GM23338 (cell line): Measurements from ENCODE around the gene PNMA1. TPM values are rescaled to one million over a fixed set of nuclear protein-coding genes. Genes with fewer than 3 reads are reported as not detected.

Experiments
- ATAC-seq: fragments of 200-7000 bp; cut with Tn5 transposase; 3 replicates; pipeline ENCODE4 v1.9.1; 2020
- DNase-seq: peaks from one replicate; pipeline ENCODE4 v3.0.0-alpha.2; 2015; ENCODE audit warnings: low spot score
- H2AFZ ChIP-seq: fragments of 200-600 bp; sonication (generic); 2 replicates; pipeline ENCODE4 v1.8.0; 2016; ENCODE audit warnings: antibody characterized with exemption, mild to moderate bottlenecking, moderate library complexity
- H3F3A ChIP-seq: fragments of 200-600 bp; sonication (generic); replicated peaks from 2 replicates; pipeline ENCODE4 v1.8.0; 2017; ENCODE audit warnings: antibody characterized with exemption, mixed run types, low read depth
- H3K27ac ChIP-seq: fragments of 200-600 bp; sonication (generic); 2 replicates; pipeline ENCODE4 v1.6.1; 2016; ENCODE audit warnings: low read depth
- H3K27me3 ChIP-seq: fragments of 200-600 bp; sonication (generic); 2 replicates; pipeline ENCODE4 v1.8.0; 2016; ENCODE audit warnings: mild to moderate bottlenecking, mixed run types, moderate library complexity; ENCODE audit not compliant: insufficient read depth
- H3K36me3 ChIP-seq: fragments of 200-600 bp; sonication (generic); 2 replicates; pipeline ENCODE4 v1.8.0; 2016; ENCODE audit warnings: mild to moderate bottlenecking; ENCODE audit not compliant: insufficient read depth
- H3K4me1 ChIP-seq: fragments of 200-600 bp; sonication (generic); 2 replicates; pipeline ENCODE4 v1.8.0; 2016; ENCODE audit warnings: mild to moderate bottlenecking, moderate library complexity; ENCODE audit not compliant: insufficient read depth
- H3K4me2 ChIP-seq: fragments of 200-600 bp; sonication (generic); 2 replicates; pipeline ENCODE4 v1.7.1; 2017; ENCODE audit warnings: mixed run types
- H3K4me3 ChIP-seq: fragments of 200-600 bp; sonication (generic); 2 replicates; pipeline ENCODE4 v1.6.1; 2016; ENCODE audit warnings: mixed run types
- H3K79me2 ChIP-seq: fragments of 200-600 bp; sonication (generic); replicated peaks from 2 replicates; pipeline ENCODE4 v1.8.0; 2017; ENCODE audit warnings: mild to moderate bottlenecking; ENCODE audit not compliant: insufficient read depth
- H3K9me2 ChIP-seq: fragments of 200-600 bp; sonication (generic); 2 replicates; pipeline ENCODE4 v1.8.0; 2017; ENCODE audit not compliant: insufficient read depth
- H4K20me1 ChIP-seq: fragments of 200-600 bp; sonication (generic); replicated peaks from 2 replicates; pipeline ENCODE4 v1.8.0; 2017; ENCODE audit warnings: mild to moderate bottlenecking; ENCODE audit not compliant: insufficient read depth
- H3K27ac Mint-ChIP-seq: 2 replicates; pipeline ENCODE4 v1.8.0; 2020; ENCODE audit warnings: inconsistent platforms, mild to moderate bottlenecking, moderate library complexity, mixed read lengths
- H3K27me3 Mint-ChIP-seq: 3 replicates; pipeline ENCODE4 v1.8.0; 2022; ENCODE audit warnings: low read depth, mild to moderate bottlenecking, moderate library complexity, mixed read lengths, inconsistent platforms; ENCODE audit not compliant: insufficient read depth, poor library complexity
- H3K36me3 Mint-ChIP-seq: 3 replicates; pipeline ENCODE4 v1.8.0; 2021; ENCODE audit warnings: low read depth, mild to moderate bottlenecking, inconsistent platforms, moderate library complexity, mixed read lengths
- H3K4me1 Mint-ChIP-seq: 3 replicates; pipeline ENCODE4 v1.8.0; 2020; ENCODE audit warnings: mild to moderate bottlenecking, inconsistent platforms, mixed read lengths
- H3K4me3 Mint-ChIP-seq: 3 replicates; pipeline ENCODE4 v1.8.0; 2021; ENCODE audit warnings: moderate library complexity, mild to moderate bottlenecking, inconsistent platforms, mixed read lengths
- H3K9me3 Mint-ChIP-seq: 3 replicates; pipeline ENCODE4 v1.8.0; 2020; ENCODE audit warnings: moderate library complexity, mild to moderate bottlenecking, inconsistent platforms, mixed read lengths
- EZH2 ChIP-seq: fragments of 200-600 bp; sonication (generic); IDR thresholded peaks from one replicate; pipeline ENCODE4 v1.8.0; 2017; ENCODE audit warnings: antibody characterized with exemption, mild to moderate bottlenecking, low read depth; ENCODE audit not compliant: unreplicated experiment
- EZH2phosphoT487 ChIP-seq: fragments of 200-600 bp; sonication (generic); IDR thresholded peaks from one replicate; pipeline ENCODE4 v1.8.1; 2018; ENCODE audit warnings: antibody characterized with exemption; ENCODE audit not compliant: unreplicated experiment
- JUNB ChIP-seq: IDR thresholded peaks from one replicate; pipeline ENCODE4 v1.6.1; 2016; ENCODE audit warnings: antibody characterized with exemption; ENCODE audit not compliant: unreplicated experiment
- POLR2AphosphoS5 ChIP-seq: IDR thresholded peaks from 2 replicates; pipeline ENCODE4 v1.6.1; 2016; ENCODE audit warnings: antibody characterized with exemption, low read depth
- STAT1 ChIP-seq: IDR thresholded peaks from one replicate; pipeline ENCODE4 v1.6.1; 2016; ENCODE audit warnings: antibody characterized with exemption; ENCODE audit not compliant: unreplicated experiment
- ZNF114 ChIP-seq: fragments of 250-450 bp; sonication (Bioruptor Pico); IDR thresholded peaks from 2 replicates; pipeline ENCODE4 v1.5.0; 2020; ENCODE audit warnings: mild to moderate bottlenecking, moderate library complexity
- ZNF331 ChIP-seq: fragments of 250-450 bp; sonication (Bioruptor Pico); IDR thresholded peaks from 2 replicates; pipeline ENCODE4 v1.5.0; 2020; ENCODE audit warnings: low read depth, mild to moderate bottlenecking, moderate library complexity
- polyA plus RNA-seq: library from polyadenylated mRNA; unstranded; fragments of >200 nt; fragmentation: Nextera tagmentation; extraction: Ambion mirVana; gene quantifications from 2 replicates; pipeline ENCODE4 v1.2.1, GENCODE V29; 2016
- total RNA-seq: library from RNA; depleted of rRNA; stranded (reverse); fragments of >200 nt; shearing (Covaris generic); gene quantifications from 2 replicates; pipeline ENCODE4 v1.2.3, GENCODE V29; 2014
- TF ChIP-seq, protein P1 (sequence below): fragments of 250-450 bp; sonication (Bioruptor Pico); IDR thresholded peaks from 2 replicates; pipeline ENCODE4 v1.5.0; 2020; ENCODE audit warnings: mild to moderate bottlenecking, moderate library complexity
- TF ChIP-seq, protein P2 (sequence below): IDR thresholded peaks from 2 replicates; pipeline ENCODE4 v1.6.1; 2016; ENCODE audit warnings: antibody characterized with exemption
- TF ChIP-seq, protein P3 (sequence below), 2 experiments: fragments of 200-600 bp in 1 of 2; sonication (generic) in 1 of 2; conservative IDR thresholded peaks; 2 replicates each; pipeline versions ENCODE4 v1.5.1 to v1.6.1; 2016 to 2017; ENCODE audit warnings: antibody characterized with exemption in 2 of 2, low read depth in 2 of 2, mild to moderate bottlenecking in 2 of 2, moderate library complexity in 1 of 2
- TF ChIP-seq, protein P4 (sequence below): IDR thresholded peaks from one replicate; pipeline ENCODE4 v1.6.1; 2018; ENCODE audit warnings: antibody characterized with exemption; ENCODE audit not compliant: unreplicated experiment

The PNMA1 gene
- total and polyA plus RNA-seq, 2 experiments from 2014 or later, result 18.2 to 32.9 TPM

- TF ChIP-seq, protein P1, sequence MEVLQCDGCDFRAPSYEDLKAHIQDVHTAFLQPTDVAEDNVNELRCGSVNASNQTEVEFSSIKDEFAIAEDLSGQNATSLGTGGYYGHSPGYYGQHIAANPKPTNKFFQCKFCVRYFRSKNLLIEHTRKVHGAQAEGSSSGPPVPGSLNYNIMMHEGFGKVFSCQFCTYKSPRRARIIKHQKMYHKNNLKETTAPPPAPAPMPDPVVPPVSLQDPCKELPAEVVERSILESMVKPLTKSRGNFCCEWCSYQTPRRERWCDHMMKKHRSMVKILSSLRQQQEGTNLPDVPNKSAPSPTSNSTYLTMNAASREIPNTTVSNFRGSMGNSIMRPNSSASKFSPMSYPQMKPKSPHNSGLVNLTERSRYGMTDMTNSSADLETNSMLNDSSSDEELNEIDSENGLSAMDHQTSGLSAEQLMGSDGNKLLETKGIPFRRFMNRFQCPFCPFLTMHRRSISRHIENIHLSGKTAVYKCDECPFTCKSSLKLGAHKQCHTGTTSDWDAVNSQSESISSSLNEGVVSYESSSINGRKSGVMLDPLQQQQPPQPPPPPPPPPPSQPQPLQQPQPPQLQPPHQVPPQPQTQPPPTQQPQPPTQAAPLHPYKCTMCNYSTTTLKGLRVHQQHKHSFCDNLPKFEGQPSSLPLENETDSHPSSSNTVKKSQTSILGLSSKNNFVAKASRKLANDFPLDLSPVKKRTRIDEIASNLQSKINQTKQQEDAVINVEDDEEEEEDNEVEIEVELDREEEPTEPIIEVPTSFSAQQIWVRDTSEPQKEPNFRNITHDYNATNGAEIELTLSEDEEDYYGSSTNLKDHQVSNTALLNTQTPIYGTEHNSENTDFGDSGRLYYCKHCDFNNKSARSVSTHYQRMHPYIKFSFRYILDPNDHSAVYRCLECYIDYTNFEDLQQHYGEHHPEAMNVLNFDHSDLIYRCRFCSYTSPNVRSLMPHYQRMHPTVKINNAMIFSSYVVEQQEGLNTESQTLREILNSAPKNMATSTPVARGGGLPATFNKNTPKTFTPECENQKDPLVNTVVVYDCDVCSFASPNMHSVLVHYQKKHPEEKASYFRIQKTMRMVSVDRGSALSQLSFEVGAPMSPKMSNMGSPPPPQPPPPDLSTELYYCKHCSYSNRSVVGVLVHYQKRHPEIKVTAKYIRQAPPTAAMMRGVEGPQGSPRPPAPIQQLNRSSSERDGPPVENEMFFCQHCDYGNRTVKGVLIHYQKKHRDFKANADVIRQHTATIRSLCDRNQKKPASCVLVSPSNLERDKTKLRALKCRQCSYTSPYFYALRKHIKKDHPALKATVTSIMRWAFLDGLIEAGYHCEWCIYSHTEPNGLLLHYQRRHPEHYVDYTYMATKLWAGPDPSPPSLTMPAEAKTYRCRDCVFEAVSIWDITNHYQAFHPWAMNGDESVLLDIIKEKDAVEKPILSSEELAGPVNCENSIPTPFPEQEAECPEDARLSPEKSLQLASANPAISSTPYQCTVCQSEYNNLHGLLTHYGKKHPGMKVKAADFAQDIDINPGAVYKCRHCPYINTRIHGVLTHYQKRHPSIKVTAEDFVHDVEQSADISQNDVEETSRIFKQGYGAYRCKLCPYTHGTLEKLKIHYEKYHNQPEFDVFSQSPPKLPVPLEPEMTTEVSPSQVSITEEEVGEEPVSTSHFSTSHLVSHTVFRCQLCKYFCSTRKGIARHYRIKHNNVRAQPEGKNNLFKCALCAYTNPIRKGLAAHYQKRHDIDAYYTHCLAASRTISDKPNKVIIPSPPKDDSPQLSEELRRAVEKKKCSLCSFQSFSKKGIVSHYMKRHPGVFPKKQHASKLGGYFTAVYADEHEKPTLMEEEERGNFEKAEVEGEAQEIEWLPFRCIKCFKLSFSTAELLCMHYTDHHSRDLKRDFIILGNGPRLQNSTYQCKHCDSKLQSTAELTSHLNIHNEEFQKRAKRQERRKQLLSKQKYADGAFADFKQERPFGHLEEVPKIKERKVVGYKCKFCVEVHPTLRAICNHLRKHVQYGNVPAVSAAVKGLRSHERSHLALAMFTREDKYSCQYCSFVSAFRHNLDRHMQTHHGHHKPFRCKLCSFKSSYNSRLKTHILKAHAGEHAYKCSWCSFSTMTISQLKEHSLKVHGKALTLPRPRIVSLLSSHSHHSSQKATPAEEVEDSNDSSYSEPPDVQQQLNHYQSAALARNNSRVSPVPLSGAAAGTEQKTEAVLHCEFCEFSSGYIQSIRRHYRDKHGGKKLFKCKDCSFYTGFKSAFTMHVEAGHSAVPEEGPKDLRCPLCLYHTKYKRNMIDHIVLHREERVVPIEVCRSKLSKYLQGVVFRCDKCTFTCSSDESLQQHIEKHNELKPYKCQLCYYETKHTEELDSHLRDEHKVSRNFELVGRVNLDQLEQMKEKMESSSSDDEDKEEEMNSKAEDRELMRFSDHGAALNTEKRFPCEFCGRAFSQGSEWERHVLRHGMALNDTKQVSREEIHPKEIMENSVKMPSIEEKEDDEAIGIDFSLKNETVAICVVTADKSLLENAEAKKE (CRISPR knock-in tag), result no peak
Measured at GRCh38 chr14:73744874-73745529, 30.8 kb upstream of the PNMA1 start (continued).

GRCh38 chr14:73744175-73744867 lies 30.1 kb upstream of the PNMA1 start:
- Histone ChIP-seq H3F3A (peaks cover 9% of the 10 kb centered on the region; the same call in 1 of the 2 replicates), H4K20me1 (peaks cover 5% of the 10 kb centered on the region; the same call in 1 of the 2 replicates), H2AFZ (no peak overlapping the region), H3K27me3 (no peaks in the 10 kb centered on the region), H3K27ac (no peak overlapping the region), H3K4me1 (peaks cover 38% of the 10 kb centered on the region), H3K36me3 (no peaks in the 10 kb centered on the region), H3K4me2 (no peak overlapping the region), H3K9me2 (no peaks in the 10 kb centered on the region), H3K4me3 (no peak overlapping the region), H3K79me2 (peaks cover 26% of the 10 kb centered on the region)
- Mint-ChIP-seq H3K27ac (no peak overlapping the region), H3K27me3 (peaks cover 15% of the 10 kb centered on the region), H3K4me3 (no peak overlapping the region), H3K36me3 (no peaks in the 10 kb centered on the region), H3K9me3 (no peaks in the 10 kb centered on the region), H3K4me1 (peaks cover 62% of the 10 kb centered on the region)
- DNase-seq (no peak), ATAC-seq (no peak)
- TF ChIP-seq ZNF114, result no peak
- no peak for TF ChIP-seq ZNF331 (CRISPR knock-in tag)
- TF ChIP-seq, protein P2, sequence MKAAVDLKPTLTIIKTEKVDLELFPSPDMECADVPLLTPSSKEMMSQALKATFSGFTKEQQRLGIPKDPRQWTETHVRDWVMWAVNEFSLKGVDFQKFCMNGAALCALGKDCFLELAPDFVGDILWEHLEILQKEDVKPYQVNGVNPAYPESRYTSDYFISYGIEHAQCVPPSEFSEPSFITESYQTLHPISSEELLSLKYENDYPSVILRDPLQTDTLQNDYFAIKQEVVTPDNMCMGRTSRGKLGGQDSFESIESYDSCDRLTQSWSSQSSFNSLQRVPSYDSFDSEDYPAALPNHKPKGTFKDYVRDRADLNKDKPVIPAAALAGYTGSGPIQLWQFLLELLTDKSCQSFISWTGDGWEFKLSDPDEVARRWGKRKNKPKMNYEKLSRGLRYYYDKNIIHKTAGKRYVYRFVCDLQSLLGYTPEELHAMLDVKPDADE, result no peak
- TF ChIP-seq, protein P3, sequence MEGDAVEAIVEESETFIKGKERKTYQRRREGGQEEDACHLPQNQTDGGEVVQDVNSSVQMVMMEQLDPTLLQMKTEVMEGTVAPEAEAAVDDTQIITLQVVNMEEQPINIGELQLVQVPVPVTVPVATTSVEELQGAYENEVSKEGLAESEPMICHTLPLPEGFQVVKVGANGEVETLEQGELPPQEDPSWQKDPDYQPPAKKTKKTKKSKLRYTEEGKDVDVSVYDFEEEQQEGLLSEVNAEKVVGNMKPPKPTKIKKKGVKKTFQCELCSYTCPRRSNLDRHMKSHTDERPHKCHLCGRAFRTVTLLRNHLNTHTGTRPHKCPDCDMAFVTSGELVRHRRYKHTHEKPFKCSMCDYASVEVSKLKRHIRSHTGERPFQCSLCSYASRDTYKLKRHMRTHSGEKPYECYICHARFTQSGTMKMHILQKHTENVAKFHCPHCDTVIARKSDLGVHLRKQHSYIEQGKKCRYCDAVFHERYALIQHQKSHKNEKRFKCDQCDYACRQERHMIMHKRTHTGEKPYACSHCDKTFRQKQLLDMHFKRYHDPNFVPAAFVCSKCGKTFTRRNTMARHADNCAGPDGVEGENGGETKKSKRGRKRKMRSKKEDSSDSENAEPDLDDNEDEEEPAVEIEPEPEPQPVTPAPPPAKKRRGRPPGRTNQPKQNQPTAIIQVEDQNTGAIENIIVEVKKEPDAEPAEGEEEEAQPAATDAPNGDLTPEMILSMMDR (conservative IDR thresholded peaks at IDR 0.05; ENCODE audit: low read depth in 2 of 2), result no peak
- no peak for TF ChIP-seq EZH2
- TF ChIP-seq JUNB, result no peak
- no peak for TF ChIP-seq EZH2phosphoT487
- no peak for TF ChIP-seq POLR2AphosphoS5
- TF ChIP-seq, protein P4, sequence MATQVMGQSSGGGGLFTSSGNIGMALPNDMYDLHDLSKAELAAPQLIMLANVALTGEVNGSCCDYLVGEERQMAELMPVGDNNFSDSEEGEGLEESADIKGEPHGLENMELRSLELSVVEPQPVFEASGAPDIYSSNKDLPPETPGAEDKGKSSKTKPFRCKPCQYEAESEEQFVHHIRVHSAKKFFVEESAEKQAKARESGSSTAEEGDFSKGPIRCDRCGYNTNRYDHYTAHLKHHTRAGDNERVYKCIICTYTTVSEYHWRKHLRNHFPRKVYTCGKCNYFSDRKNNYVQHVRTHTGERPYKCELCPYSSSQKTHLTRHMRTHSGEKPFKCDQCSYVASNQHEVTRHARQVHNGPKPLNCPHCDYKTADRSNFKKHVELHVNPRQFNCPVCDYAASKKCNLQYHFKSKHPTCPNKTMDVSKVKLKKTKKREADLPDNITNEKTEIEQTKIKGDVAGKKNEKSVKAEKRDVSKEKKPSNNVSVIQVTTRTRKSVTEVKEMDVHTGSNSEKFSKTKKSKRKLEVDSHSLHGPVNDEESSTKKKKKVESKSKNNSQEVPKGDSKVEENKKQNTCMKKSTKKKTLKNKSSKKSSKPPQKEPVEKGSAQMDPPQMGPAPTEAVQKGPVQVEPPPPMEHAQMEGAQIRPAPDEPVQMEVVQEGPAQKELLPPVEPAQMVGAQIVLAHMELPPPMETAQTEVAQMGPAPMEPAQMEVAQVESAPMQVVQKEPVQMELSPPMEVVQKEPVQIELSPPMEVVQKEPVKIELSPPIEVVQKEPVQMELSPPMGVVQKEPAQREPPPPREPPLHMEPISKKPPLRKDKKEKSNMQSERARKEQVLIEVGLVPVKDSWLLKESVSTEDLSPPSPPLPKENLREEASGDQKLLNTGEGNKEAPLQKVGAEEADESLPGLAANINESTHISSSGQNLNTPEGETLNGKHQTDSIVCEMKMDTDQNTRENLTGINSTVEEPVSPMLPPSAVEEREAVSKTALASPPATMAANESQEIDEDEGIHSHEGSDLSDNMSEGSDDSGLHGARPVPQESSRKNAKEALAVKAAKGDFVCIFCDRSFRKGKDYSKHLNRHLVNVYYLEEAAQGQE, result no peak
- no peak for TF ChIP-seq STAT1
